IPS DF 19.7 (cell line): ENCODE data around the gene RNF151.
A peak's percentile ranks its signal among the peaks of the same experiment; 100 is the strongest.
"Not testable (repeated sequence)": the region's sequence is repeated elsewhere in the genome, so short reads cannot be mapped to it uniquely, and the experiment has no call there.

Experiments used
- DNase-seq: peaks from one replicate; pipeline ENCODE4 v3.0.0-alpha.2; 2013; ENCODE audit warnings: low read depth, low spot score

RNF151 gene

DNA sequence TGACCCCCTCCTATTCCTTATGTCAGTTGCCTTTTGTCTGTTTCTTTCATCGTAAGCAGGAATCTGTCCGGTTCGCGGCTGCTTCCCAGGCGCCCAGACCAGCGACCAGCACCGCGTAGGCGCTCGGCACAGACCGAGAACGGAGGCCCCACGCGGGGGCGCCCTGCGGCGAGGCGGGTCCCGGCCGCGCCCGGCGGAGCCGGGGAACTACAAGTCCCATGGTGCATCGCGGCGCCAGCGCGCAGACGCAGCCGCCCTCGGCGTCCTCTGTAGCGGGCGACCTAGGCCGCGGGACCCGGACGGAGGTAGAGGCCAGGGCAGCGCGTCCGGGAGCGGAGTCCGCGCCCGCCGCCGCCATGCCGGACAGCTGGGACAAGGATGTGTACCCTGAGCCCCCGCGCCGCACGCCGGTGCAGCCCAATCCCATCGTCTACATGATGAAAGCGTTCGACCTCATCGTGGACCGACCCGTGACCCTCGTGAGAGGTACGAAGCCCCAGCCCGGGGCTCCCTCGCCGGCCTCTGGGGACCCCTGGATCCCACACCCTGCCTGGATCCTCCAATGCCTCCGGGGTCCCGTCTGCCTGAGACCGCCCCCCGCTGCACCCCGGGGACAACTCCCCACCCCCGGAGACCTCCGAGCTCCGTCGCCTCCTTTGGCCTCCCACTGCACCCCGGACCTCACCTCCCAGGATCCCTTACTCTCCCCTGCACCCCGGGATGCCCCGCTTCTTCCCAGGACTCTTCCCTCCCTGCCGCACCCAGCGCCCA, 7.2 kb upstream of the RNF151 start, which contains the start of gene NDUFB10:
Gene NDUFB10, plus strand, starts transcription at position 270 of the 771 bp plus-strand sequence. Its CDS starts 87 bp downstream, at position 357.
- DNase-seq, result no peak

DNA sequence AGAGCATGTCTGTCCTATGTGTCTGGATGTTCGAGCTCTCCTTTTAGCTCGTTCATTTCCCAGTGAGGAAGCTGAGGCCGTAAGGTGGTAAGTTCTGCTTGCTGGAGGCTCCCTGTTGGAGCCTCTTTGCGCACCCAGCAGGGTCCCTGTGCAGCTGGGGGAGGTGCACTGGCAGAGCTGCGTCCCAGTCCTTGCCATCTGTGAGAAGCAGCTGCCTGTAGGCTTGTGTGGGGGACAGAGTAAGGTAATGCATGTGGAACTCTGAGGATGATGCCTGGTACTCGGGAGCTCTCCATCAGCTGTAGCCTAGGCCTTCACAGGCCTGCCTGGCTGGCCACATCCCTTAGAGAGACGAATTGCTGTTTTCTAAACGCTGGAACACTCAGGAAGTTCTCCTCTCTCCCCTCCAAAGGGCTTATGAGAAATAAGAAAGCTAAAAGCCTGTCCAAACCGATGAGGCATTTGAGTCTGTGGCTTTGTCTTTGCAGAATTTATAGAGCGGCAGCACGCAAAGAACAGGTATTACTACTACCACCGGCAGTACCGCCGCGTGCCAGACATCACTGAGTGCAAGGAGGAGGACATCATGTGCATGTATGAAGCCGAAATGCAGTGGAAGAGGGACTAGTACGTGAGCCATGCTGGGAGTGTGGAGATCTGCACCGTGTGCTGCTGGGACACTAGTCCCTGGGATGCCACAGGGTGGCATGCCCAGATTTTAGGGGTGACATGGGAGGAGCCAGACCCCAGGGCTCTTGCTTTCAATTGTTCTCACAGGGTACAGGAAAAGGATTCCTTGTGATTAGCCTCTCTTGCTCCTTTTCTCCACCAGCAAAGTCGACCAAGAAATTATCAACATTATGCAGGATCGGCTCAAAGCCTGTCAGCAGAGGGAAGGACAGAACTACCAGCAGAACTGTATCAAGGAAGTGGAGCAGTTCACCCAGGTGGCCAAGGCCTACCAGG, 5.7 kb upstream of the RNF151 start:
- no peak for DNase-seq

DNA sequence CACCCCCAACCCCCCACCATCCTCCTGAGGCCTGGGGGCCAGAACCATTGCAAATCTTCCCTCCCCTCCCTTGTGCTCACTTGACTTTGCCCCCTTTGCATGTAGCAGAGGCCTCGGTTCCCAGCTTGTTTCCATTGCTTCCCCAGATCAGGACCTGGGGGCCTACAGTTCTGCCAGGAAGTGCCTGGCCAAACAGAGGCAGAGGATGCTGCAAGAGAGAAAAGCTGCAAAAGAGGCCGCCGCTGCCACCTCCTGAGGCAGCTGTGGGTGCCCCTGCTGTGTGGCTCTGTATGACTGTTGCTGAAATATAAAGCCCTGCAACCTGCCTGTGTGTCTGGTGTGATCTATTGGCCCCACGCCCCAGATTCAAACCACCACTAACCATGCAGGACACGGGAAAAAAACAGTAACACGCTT, 5.0 kb upstream of the RNF151 start:
- DNase-seq, result no peak

DNA sequence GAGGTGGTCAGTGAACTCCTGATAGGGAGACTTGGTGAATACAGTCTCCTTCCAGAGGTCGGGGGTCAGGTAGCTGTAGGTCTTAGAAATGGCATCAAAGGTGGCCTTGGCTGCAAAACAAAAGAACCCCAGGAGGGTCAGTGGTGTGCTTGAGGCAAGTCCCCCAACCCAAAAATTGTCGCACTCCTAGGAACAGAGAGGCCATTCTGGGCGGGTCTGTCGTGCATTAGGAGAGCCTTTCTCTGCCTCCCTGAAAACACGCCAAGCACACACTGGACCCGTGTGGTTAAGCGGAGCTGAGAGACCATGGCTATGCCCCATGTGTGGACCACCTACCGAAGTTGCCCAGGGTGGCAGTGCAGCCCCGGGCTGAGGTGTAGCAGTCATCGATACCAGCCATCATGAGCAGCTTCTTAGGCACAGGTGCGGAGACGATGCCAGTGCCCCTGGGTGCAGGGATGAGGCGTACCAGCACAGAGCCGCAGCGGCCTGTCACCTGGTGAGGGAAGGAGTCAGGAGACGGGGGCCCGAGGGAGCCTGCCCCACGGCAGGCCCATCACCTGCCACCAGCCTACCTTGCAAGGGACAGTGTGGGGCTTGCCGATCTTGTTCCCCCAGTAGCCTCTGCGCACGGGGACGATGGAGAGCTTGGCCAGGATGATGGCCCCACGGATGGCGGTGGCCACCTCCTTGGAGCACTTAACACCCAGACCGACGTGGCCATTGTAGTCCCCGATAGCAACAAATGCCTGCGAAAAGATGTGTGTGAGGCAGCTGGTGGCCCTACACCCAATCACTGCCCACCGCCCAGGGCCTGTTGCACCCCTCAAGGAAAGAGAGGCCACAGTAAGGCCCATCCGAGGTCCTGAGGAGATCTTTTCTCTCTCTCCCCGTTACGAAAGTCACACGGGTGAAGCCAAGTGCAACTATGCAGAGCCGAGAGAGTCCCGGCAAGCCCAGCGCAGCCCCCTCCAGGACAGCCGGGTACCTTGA, 4.2 kb upstream of the RNF151 start:
- not testable (repeated sequence) for DNase-seq

DNA sequence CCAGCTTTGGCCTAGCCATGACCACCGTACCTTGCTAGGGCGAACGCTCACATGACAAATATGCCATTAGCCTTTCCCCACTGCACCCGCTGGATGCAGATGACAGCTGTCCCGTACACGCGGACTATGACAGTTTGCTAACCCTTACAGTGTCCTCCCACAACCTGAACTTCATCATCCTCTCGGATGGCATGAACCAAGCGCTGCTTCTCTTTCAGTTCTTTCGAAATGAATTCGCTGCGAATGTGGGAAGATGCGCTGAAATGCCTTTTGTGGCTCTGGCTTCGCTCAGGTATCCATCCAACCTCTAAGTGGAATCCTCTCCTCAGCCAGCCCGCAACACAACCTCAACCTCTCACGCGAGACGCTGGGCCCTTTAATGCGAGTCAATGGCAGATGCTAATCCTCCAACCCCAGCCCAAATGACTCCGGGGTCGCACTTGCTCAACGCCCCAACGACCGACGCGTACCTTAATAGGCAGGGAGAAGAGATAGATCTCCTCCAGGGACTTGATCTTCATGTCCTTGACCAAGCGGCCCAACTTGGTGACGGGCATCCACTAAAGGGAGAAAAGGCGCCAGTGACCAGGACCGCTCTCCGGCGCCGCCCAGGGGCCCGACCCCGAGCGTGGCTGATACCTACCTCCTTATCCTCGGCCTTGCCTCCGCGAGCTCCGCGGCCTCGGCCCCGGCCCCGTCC, 2.7 kb upstream of the RNF151 start:
- DNase-seq, result no peak

DNA sequence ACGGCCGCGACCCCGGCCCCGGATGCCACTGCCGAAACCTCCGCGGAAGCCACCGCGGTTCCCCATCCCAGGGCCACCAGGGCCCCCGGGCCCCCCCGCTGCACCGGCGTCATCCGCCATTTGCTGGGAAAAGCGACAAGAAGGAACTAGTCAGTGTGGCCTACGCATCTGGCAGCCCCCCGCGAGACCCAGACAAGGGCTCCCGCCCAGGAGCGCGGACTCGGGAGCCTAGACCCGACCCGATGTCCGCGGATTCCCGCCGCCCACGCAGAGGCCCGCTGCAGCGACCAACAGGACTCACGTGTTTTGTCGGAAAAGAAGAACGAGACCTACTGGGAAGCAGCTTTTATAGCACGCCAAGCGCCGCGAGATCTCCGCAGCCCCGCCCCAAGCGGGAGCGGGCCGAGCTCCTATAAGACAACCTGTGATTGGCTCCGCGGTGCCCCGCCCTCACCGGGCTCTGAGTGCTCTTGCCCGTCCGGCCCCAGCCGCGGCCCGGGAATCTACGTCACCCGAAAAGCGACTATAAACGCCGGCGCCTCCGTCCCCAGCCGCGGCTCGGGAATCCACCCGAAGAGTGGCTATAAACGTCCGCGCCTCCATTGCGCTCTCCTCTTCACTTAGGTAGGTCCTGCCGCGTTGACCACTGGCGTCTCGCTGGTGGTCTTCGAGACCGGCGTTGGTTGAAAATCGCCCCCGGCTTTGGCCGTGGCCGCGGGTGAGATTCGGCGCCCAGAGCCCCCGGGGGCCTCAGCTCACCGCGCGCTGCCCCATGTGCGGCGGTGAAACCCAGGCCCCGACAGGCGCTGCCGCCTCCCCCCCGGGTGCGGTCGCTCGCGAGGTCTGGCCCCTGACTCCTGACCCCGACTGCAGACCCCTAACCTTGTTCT, 1.9 kb upstream of the RNF151 start, which contains the start of gene RPS2:
Gene RPS2, minus strand, starts transcription at position 321 of the 890 bp plus-strand sequence. Its CDS starts 201 bp downstream, at position 120.
- DNase-seq, result peak; percentile 92

DNA sequence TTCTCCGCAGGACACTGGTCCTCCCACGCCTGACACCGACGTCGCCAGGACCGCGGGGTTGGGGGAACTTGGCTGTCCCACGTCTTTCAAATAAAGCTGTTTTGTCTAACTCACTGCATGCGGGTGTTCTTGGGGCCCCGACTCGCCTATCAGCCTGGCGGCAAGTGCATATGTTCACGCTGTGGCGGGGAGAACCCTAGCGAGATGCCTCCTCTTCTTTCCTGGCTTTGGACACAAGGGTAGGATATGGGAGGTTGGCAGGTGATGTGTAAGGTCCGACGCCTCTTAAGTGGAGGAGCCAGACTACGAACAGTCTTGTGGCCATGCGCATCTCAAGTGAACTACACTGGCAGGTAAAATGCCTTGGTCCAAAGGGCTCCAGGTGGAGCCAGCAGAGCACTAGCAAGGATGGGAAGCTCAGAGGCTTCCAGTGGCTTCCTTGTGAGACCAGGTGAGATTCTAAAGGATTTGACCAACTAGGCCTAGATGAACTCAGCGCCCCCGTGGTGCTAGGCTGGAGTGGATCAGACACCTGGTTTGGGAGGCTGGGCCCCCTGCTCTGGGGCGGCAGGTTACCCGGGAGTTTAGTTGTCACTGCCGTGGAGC, 1.2 kb upstream of the RNF151 start:
- no peak for DNase-seq

DNA sequence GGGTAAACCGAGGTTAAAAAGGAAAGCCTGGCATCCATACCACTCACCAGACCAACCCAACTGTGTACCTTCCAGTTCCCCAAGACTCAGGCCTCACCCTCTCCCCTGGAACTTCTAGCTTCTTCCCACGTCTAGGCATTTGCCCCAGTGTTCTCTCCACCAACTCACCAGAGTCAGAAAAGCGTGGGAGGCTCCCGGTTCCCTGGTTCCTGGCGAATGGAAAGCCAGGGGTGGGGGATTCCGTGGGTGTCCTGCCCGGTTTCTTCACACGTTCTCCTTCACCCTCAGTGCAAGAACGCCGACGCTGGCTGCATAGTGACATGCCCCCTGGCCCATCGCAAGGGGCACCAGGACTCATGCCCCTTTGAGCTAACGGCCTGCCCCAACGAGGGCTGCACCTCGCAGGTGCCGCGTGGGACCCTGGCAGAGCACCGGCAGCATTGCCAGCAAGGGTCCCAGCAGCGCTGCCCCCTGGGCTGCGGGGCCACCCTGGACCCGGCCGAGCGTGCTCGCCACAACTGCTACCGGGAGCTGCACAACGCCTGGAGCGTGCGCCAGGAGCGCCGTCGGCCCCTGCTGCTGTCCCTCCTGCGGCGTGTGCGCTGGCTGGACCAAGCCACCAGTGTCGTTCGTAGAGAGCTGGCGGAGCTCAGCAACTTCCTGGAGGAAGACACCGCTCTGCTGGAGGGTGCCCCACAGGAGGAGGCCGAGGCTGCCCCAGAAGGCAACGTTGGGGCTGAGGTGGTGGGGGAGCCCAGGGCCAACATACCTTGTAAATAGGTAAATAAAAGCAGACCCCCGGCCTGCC, 1.7 kb downstream of the RNF151 start:
- DNase-seq, result no peak

DNA sequence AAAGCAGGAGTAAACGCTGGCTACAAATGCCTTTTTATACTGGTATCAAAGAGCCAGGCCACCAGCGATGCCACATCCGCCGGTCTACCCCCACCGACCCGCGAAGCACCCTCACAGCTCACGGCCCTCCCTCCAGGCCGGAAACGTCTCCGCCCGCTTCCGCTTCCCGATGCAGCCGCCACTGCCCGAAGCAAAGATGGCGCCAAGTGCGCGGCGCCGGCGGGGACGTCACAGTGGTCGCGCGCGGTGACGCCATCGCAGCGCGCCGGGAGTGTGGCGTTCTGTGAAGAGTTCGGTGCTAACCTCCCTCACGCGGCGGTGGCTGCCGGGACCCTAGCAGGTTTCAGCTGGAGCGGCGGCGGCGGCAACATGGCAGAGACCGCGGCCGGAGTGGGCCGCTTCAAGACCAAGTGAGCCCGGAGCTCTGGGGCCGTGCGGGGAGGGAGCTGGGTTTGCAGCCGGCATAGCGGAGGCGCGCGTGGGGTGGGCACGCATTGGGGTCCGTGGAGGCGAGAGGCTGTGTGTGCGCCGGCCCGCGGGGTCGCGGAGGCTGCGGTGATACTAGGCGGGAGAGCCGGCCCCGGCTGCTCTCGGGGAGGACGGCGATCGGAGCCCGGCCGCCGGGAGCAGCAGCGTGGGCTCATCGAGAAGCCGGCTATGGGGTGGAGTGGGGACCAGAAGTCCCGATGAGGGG, 5.3 kb downstream of the RNF151 start, which contains the start of gene TBL3:
Gene TBL3, plus strand, starts transcription at position 258 of the 694 bp plus-strand sequence. Its CDS starts 112 bp downstream, at position 370.
- DNase-seq, result no peak

DNA sequence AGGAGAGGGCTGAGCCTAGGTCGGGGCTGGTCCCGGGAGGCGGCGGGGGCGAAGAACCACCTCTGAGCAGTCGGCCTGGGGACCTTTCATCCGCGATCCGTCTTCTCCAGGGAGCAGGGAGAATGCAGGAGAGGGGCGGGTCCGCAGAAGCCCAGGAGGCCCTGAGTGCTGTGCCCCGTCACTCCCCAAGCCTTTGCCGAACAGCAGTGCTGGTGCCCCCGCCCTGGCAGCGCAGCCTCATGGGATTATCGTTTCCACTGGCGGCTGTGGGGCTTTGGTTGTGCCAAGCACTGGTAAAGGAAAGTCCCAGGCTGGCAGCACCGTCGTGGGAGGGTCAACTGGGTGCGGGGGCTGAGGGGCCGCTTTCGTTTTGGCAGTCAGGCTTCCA, 5.8 kb downstream of the RNF151 start:
- DNase-seq, result no peak

DNA sequence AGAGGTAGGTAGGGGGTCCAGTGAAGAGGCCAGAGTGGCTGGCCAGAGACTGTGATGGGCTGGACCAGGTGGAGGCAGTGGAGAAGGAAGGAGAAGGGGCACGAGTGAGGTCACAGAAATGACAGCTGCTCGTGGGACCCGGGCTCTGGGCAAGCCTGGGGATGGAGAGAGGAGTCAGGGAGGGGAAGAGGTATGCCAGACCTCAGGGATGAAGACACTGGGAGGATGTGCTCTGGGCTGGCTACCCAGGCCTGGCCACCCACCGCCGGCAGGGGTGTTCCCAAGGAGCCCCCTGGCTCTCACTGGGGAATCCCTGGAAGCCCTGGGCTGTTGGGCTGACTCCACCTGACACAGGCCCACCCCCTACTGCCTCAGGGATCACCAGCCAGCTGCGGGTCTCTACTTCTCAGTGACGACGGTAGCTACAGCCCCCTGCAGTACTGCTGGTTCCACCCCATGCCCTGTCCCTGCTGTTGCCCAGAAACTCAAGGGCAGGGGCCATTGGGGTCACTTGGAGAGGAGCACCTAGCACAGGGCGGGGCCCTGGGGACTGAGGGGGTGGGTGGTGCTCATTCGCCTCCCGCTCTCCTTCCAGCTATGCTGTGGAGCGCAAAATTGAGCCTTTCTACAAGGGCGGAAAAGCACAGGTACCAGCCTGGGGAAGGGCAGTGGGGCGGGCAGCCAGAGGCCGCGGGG, 7.0 kb downstream of the RNF151 start:
- DNase-seq, result no peak

DNA sequence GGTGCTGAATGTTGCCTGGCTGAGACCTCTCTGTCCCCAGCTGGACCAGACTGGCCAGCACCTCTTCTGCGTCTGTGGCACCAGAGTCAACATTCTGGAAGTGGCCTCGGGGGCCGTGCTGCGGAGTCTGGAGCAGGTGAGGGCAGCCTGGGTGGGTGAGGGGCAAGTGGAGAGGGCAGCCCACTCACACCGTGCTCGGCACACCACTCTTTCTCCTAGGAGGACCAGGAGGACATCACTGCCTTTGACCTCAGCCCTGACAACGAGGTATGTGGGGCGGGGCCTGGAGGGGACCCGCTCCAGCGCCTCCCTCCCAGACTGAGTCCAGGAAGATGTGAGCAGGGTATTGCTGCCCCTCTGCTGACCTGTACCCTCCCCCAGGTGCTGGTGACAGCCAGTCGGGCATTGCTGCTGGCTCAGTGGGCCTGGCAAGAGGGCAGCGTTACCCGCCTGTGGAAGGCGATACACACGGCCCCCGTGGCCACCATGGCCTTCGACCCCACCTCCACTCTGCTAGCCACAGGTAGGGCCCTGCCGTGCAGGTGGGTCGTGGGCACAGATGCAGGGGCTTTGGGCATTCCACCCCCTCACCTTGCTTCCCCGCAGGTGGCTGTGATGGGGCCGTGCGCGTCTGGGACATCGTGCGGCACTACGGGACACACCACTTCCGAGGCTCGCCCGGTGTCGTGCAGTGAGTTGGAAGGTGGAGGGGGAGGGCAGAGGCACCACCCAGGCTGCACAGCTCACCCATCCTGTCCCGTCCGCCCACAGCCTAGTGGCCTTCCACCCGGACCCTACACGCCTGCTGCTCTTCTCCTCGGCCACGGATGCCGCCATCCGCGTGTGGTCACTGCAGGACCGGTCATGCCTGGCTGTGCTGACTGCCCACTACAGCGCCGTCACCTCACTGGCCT, 7.8 kb downstream of the RNF151 start:
- DNase-seq, result no peak

DNA sequence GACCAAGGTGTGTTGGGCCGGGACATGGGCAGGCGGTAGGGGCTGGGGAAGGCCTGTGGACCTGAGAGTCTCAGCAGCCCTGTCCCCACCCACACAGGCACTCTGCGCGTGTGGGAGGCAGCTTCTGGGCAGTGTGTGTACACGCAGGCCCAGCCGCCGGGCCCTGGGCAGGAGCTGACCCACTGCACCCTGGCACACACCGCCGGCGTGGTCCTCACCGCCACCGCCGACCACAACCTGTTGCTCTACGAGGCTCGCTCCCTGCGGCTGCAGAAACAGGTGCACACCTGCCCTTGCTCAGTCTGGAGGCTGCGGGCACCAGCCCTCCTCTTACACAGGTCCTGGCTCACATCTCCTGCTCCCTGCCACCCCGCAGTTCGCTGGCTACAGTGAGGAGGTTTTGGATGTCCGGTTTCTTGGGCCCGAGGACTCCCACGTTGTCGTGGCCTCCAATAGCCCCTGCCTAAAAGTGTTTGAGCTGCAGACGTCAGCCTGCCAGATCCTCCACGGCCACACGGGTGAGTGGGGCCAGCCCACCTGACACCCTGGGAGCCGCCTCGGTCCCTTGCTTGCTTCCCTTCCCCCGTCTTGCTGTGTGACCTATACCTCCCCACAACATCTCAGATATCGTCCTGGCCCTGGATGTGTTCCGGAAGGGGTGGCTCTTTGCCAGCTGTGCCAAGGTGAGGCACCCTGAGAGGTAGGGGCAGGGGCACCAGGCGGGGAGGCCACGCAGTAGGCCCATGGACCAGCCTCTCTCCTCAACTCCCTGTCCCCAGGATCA, 9.0 kb downstream of the RNF151 start:
- no peak for DNase-seq

DNA sequence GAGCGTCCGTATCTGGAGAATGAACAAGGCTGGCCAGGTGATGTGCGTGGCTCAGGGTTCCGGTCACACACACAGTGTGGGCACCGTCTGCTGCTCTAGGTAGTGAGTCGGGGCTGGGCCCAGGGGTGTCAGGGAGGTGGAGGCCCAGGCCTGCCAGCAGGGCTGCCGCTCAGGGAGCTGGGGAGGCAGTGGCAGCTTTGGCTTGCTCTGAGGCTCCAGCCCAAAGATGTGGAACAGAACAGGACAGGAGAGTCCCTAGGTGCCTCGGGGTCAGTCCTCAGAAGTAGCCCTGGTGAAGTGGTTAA, 9.5 kb downstream of the RNF151 start:
- no peak for DNase-seq
